Mononuclear cell (primary cell): ENCODE results near the gene RSAD1. TPM values are rescaled to one million over a fixed set of nuclear protein-coding genes. Genes with fewer than 3 reads are reported as not detected.

ENCODE experiments used
- H3K27me3 ChIP-seq: 2 replicates; pipeline ENCODE4 v1.6.0; 2011; ENCODE audit warnings: low read length, control low read depth; ENCODE audit not compliant: insufficient read depth
- H3K4me1 ChIP-seq: 2 replicates; pipeline ENCODE4 v1.5.1; 2011; ENCODE audit warnings: mild to moderate bottlenecking, low read length, control low read depth; ENCODE audit not compliant: insufficient read depth
- H3K4me3 ChIP-seq: 2 replicates; pipeline ENCODE4 v1.5.1; 2011; ENCODE audit warnings: mild to moderate bottlenecking, low read length, moderate library complexity
- H3K9me3 ChIP-seq: 2 replicates; pipeline ENCODE4 v1.5.1; 2011; ENCODE audit warnings: low read depth, mild to moderate bottlenecking, control low read depth, low read length
- total RNA-seq: library from RNA; depleted of rRNA; stranded (reverse); fragments of >200 nt; gene quantifications from one replicate; pipeline ENCODE4 v1.2.3, GENCODE V29; 2012

Gene RSAD1
- total RNA-seq, 1 donor = 19.5 TPM

GRCh38 chr17:50491505-50491904 is 12.8 kb downstream of the RSAD1 start:
- H3K4me1 ChIP-seq = no peaks in the 10 kb centered on the region
- H3K9me3 ChIP-seq = no peaks in the 10 kb centered on the region
- H3K27me3 ChIP-seq = no peaks in the 10 kb centered on the region
- H3K4me3 ChIP-seq = no peak overlapping the region

- H3K27me3 ChIP-seq = no peaks in the 10 kb centered on the region
These were observed 13.6 kb downstream of the RSAD1 start for GRCh38 chr17:50492214-50492613.

GRCh38 chr17:50493744-50494143 is 15.1 kb downstream of the RSAD1 start:
- Histone ChIP-seq H3K9me3 (no peaks in the 10 kb centered on the region), H3K4me3 (no peak overlapping the region), H3K4me1 (no peaks in the 10 kb centered on the region), H3K27me3 (no peaks in the 10 kb centered on the region)

More at GRCh38 chr17:50492214-50492613, 13.6 kb downstream of the RSAD1 start:
- no peak overlapping the region for H3K4me3 ChIP-seq
- H3K4me1 ChIP-seq = no peaks in the 10 kb centered on the region
- H3K9me3 ChIP-seq = no peaks in the 10 kb centered on the region

DNA sequence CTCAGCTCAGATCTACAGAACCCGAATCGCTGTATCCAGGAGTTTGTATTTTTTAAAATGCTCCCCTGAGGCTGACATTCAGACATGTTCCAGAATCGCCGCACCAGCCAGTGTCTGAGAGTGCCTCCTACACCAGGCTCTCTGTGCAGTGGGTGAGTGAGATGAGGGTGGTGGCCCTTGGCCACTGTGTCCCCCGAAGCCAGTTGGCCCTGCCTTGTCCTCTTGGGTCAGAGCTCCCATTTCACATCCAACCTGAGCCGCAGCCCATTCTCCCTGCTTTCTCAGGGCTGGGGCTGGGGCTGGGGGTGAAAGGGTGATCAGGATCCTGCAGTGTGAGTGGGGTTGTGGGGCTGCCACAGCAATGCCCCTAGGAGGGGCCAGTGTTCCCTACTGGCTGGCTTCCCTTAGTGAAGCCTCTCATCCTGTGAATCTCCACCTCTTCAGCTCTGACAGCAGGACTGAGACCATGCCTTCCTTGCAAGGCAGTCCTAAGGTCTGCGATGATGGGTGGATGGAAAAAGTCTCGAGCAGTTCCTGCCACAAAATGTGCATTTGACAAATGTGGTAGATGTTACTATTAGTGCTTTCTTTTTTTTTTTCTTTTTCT is 16.7 kb downstream of the RSAD1 start:
- no peak overlapping the region for H3K4me3 ChIP-seq
- no peaks in the 10 kb centered on the region for H3K9me3 ChIP-seq
- no peaks in the 10 kb centered on the region for H3K4me1 ChIP-seq
- no peaks in the 10 kb centered on the region for H3K27me3 ChIP-seq

DNA sequence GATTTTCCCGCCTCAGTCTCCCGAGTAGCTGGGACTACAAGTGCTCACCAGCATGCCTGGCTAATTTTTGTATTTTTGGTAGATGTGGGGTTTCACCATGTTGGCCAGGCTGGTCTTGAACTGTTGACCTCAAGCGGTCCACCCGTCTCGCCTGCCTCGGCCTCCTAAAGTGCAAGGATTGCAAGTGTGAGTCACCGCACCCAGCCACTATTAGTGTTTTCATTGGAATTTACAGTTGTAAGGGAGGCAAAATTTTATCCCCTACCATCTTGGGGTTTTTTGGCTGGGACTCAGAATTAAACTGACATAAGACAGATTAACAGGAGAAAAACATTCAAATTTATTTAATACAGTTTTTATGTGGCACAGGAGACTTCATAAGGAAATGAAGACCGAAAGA is 17.3 kb downstream of the RSAD1 start:
- Histone ChIP-seq H3K9me3 (no peaks in the 10 kb centered on the region), H3K27me3 (no peaks in the 10 kb centered on the region), H3K4me3 (no peak overlapping the region), H3K4me1 (no peaks in the 10 kb centered on the region)

DNA sequence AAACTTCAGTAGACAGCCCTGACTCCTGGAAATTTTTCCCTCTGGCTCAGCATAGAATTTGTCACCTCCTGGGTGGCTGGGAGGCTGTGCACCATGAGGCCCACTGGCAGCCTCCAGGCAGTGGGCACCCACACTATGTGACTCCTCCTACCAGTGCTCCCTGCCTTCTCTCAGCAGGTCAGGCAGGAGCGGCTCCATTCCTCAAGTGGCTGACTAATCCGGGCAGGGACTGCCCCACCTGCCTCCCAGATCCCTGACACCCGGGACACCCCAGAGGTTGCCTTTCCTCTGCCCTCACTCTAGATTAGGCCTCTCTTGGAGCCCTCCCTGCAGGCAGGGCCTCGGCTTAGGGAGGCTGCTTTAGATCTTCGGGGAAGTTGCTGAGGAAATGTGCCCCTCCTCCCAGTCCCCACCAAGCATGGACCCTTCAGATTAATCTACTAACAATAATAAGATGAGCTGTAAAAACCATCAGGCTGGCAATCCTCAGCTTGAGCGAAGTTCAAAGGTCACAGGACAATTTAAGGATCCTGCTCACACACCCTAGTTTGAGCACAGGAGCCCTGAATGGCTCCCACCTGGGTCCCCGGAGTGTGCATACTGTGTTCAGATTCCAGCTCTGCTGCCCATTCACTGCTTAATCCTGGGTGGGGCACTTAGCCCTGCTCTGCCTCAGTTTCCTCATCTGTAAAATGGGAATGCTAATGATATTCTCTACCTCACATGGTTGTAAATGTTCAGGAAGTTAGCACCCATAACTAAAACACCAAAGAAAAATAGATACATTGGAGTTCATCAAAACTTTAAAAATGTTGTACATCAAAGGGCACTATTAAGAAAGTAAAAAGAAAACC is 19.6 kb downstream of the RSAD1 start:
- no peaks in the 10 kb centered on the region for H3K4me1 ChIP-seq
- no peaks in the 10 kb centered on the region for H3K9me3 ChIP-seq
- no peak overlapping the region for H3K4me3 ChIP-seq
- no peaks in the 10 kb centered on the region for H3K27me3 ChIP-seq

DNA sequence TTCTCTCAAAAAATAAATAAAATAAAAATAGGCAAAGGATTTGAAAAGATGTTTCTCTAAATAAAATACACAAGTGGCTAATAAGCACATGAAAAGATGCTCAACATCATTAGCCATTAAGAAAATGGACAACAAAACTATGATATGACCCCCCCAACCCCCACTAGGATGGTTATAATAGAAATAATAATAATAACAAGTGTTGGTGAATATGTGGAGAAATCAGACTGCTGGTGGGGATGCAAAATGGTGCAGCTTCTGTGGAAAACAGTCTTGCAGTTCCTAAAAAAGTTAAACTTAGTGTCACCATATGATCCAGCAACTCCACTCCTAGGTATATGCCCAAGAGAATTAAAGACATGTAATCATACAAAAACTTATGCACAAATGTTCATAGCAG is 20.6 kb downstream of the RSAD1 start:
- Histone ChIP-seq H3K9me3 (no peaks in the 10 kb centered on the region), H3K4me1 (peaks cover 4% of the 10 kb centered on the region), H3K27me3 (no peaks in the 10 kb centered on the region), H3K4me3 (no peak overlapping the region)

- no peak overlapping the region for H3K4me3 ChIP-seq
- peaks cover 7% of the 10 kb centered on the region for H3K4me1 ChIP-seq
- H3K9me3 ChIP-seq = no peaks in the 10 kb centered on the region
- no peaks in the 10 kb centered on the region for H3K27me3 ChIP-seq
These were observed 21.1 kb downstream of the RSAD1 start for GRCh38 chr17:50499721-50500120.

GRCh38 chr17:50501054-50501453 is 22.4 kb downstream of the RSAD1 start:
- H3K9me3 ChIP-seq = no peaks in the 10 kb centered on the region
- H3K4me3 ChIP-seq = no peak overlapping the region
- no peaks in the 10 kb centered on the region for H3K27me3 ChIP-seq
- H3K4me1 ChIP-seq = peaks cover 7% of the 10 kb centered on the region

DNA sequence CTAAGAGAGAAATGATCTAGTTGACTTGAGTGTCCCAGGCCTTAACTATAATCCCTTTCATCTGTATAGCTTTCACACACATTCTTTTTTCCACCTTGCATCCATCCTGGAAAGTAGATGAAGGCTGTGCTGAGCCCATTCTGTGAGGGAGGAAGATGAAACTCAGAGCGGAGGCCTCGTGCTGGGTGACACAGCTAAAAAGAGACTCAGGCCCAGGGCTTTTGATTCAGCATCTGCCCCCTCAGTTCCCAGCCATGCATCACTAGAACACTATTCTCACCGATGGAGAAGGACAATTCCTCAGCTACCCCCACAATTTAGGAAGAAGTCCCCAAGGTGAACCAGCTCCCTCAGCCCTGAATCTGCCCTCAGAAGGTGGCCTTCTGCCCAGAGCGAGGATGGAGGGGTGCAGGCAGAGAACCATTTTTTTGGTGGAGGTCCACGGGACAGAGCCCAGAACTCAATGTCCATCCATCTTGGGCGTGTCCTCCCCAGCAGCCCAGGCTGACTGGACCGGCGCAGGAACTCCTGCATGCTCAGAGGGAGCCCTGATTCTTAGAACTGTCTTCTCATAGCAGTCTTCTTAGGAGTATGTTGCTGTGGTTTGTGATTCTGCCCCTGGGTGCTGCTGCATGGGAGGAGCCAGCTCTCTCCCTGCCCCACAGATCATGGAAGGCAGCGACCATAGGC is 23.8 kb downstream of the RSAD1 start:
- H3K4me1 ChIP-seq = peaks cover 7% of the 10 kb centered on the region
- no peak overlapping the region for H3K4me3 ChIP-seq
- H3K9me3 ChIP-seq = no peaks in the 10 kb centered on the region
- H3K27me3 ChIP-seq = no peaks in the 10 kb centered on the region

DNA sequence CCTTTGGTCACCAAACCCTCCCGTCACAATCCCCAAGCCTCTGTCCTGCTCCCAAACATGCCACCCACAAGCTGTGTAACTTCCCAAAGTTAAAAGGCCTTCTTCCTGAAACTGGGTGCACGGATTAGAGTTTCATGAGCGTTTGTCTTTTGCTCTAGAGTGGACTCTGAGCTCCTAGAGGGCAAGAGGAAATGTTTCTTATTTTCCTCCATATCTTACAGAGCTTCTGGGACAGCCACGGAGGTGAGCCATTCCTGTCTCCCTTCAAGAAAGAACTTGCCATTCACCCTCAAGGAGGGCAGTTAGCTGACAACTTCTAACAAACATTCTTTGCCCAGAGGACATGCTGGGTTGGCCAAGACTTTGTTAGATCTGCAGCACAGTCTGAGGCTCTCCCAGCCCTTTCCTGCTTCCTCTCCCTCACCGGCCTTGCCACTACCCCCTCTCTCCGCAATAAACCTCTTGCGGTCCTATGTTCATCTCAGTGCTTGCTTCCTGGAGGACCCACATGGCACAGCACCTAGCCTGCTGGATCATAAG is 27.0 kb downstream of the RSAD1 start:
- no peak overlapping the region for H3K4me3 ChIP-seq
- H3K9me3 ChIP-seq = no peaks in the 10 kb centered on the region
- peaks cover 15% of the 10 kb centered on the region for H3K4me1 ChIP-seq
- no peaks in the 10 kb centered on the region for H3K27me3 ChIP-seq

GRCh38 chr17:50506298-50506697 is 27.6 kb downstream of the RSAD1 start:
- Histone ChIP-seq H3K4me3 (no peak overlapping the region), H3K4me1 (peaks cover 15% of the 10 kb centered on the region), H3K9me3 (no peaks in the 10 kb centered on the region), H3K27me3 (no peaks in the 10 kb centered on the region)

DNA sequence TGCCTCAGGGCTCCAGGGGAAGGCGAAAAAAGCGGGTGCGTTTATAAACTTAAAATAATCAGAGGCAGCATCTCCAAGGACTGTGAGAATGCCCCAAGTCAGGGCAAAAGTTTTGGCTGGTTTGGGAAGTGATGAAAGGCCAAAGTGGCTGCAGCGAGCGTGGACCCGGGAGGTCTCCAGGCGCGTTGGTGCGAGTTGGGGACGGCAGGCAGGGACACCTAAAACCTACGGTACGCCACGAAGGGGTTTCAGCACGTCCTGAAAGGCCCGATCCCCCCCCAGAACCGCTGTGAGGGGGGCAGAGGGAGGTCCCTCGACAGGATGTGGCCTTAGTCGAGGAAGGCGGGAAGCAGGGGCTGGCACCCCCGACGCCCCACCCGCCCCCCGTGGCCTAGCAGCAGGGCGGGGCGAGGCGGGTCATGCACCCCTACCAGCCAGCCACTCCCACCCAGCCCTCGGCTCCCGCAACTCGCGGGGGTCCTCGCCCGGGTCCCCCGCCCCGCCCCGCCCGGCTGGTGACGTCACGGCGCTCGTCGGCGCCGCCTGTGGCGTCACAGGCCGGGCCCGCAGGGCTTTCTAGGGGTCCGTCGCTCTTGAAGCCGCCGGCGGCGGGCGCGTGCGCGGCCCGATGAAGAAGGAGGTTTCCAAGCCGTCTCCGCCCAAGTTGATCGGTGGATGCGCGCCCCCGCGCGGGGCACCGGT is 29.4 kb downstream of the RSAD1 start, which contains the start of gene MYCBPAP:
Gene MYCBPAP, plus strand, starts transcription at position 569 of the 702 bp plus-strand sequence. CDS start 236 bp downstream, outside the sequence.
- H3K27me3 ChIP-seq = no peaks in the 10 kb centered on the region
- H3K9me3 ChIP-seq = no peaks in the 10 kb centered on the region
- peaks cover 15% of the 10 kb centered on the region for H3K4me1 ChIP-seq
- H3K4me3 ChIP-seq = peak within 1 kb of the TSS; percentile 40

DNA sequence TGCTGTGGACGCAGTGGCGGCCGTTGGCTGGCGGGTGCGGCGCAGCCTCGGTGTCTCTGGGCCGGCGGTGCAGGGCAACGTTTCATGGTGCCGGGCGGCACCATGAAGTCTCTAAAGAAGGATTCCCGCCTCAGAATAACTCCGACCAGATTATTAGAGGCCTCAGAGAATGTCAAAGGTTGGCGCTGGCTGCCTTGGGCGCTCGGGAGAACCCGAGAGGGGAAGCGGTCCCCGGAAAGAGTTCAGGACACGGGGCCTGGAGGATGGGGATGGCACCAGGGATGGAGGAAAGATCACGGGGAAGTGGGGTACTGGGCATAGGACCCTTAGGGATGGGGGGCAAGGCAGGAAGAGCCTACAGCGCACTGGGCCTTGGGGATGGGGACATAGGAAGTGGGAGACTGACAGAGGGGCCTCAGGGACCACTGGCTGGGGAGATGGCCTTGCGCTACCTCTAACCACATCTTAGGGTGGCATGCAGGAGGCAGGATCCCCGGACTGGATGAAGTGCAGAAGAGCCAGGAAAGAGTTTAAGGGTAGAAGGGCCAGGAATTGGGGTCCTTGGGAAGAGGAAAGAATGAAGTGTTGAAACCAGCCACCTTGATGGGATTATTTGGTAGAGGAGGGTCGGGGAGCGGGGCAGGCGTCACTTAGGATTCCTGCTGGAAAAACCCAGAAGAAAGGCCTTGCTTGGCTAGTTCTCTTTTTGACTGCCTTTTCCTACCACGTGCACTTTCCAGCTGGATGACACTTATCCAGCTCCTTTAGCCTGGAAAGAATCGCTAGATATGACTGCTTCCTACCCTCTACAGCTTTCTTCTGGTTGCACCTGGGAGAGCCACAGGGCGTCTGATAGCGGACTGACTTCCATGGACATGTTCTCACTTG is 30.2 kb downstream of the RSAD1 start:
- H3K4me3 ChIP-seq = peak overlapping the region; percentile 40
- no peaks in the 10 kb centered on the region for H3K27me3 ChIP-seq
- H3K4me1 ChIP-seq = peaks cover 15% of the 10 kb centered on the region
- H3K9me3 ChIP-seq = no peaks in the 10 kb centered on the region
